Limb (tissue), 2 donors: ENCODE measurements around the gene CRY1.
"Not testable (repeated sequence)": the region's sequence is repeated elsewhere in the genome, so short reads cannot be mapped to it uniquely, and the experiment has no call there.

Source experiments
- DNase-seq, 2 donors: peaks; one replicate each; pipeline ENCODE4 v3.0.0-alpha.2; 2016; ENCODE audit errors: extremely low spot score in 2 of 2

The CRY1 gene

DNA sequence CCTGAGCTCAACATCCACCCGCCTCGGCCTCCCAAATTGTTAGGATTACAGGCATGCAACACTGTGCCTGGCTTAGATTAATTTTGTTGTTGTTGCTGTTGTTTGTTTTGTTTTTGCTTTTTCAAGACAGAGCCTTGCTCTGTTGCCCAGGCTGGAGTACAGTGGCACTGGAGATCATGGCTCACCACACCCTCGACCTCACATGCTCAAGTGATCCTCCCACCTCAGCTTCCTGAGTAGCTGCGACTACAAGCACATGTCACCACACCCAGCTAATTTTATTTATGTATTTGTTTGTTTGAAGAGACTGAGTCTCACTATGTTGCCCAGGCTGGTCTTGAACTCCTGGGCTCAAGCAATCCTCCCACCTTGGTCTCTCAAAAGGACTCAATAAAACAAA is 26.7 kb downstream of the CRY1 start:
- no peak for DNase-seq

- DNase-seq: no peak
These were observed 28.7 kb downstream of the CRY1 start for GRCh38 chr12:107064687-107065086.

- DNase-seq: no peak
These were observed 29.1 kb downstream of the CRY1 start for GRCh38 chr12:107064243-107064642.

DNA sequence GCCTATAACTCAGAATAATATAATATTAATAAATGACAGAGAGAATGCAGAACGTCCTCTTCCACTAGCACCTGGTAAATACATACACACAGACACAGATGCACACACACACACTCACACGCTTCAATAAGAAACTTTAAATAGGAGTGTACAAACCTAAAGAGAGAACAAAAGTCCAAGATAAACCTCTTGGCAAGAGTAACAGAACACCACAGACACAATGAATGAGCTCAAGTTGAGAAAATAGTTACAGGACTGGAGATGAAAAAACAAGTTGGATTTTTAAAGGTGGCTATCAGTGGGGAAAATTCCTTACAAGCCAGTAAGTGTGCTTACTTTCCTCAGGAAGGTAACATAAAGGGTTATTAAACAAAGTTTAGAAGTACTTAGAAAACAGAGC is 35.2 kb downstream of the CRY1 start:
- DNase-seq: no peak

- DNase-seq: no peak
These were observed 36.1 kb downstream of the CRY1 start for GRCh38 chr12:107057071-107057834.

- no peak for DNase-seq
These were observed 39.6 kb downstream of the CRY1 start for GRCh38 chr12:107053709-107054108.

GRCh38 chr12:107045186-107045585 is 48.2 kb downstream of the CRY1 start:
- DNase-seq: no peak

DNA sequence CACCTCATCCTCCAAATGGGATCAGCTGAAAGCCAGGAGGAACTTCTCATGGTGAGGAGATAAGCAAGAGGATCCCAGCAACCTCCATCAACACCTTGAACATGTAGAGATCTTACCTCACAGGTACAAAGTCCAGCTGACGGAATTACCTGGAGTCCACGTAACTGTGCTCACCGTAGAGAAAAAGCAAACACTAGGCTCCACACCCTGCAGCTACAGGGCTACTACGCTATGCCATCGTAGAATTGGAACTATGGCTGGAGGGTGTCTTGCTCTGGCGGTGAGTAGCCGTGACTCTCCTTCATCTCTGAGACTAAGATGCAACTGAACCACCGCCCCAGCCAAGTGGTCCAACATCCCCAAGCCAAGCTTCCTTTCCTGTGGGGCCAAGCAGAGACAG is 50.5 kb downstream of the CRY1 start:
- no peak for DNase-seq

DNA sequence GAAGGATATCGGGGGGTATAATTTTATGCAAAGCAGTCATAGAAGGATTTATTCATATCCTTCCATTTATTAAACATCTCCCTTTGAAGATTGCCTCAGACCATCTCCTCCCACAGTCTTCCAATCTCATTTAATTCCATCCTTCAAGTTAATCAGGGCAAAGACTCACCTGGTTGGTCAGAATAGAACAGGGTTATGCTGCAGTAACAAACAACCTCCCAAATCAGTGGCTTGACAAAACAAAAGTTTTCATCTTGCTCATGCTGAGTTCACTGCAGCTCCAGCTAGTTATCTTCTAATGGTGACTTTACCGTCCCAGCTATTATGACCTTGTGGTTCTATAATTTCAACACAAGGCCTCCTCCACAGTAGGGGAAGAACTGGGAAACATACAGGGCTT is 57.6 kb downstream of the CRY1 start:
- DNase-seq: no peak

- no peak for DNase-seq
These were observed 59.3 kb downstream of the CRY1 start for GRCh38 chr12:107033758-107034739.

GRCh38 chr12:107032266-107032665 is 61.1 kb downstream of the CRY1 start:
- no peak for DNase-seq

- no peak for DNase-seq
These were observed 62.3 kb downstream of the CRY1 start for GRCh38 chr12:107031061-107031460.

DNA sequence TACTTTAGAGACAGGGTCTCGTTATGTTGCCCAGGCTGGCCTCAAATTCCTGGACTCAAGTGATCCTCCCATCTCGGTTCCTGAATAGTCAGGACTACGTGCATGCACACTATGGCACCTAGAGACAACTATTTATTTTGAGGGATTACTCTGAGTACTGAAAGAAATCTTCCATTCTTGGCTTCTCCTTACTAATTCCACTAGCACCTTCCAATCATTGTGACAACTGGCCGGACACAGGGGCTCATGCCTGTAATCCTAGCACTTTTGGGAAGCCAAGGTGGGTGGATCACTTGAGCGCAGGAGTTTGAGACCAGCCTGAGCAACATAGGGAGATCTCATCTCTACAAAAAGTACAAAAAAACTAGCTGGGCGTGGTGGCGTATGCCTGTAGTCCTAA is 64.3 kb downstream of the CRY1 start:
- no peak for DNase-seq

DNA sequence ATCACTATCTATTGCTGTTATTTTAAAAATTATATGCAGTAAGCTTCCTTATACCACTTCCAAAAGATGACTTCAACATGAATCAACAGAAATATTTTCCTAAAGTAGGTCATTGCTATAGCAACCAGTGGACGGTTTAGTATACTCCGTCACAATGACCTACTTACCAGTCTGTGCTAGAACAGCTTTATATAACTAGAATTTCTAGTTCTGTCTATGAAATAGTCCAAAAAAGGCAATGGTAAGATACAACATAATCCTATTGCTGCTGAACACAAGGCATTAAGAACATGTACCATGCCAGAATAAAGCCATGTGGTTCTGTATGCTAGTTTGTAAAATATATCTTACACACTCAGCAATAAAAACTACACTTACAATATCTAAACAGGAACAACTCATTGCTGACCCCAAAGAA is 65.7 kb downstream of the CRY1 start:
- DNase-seq: peak in 1 of 2 donors; percentile 92

- DNase-seq: peak in 1 of 2 donors; percentile 72
These were observed 66.3 kb downstream of the CRY1 start for GRCh38 chr12:107026806-107027635.

GRCh38 chr12:107026356-107026755 is 67.0 kb downstream of the CRY1 start:
- not testable (repeated sequence) for DNase-seq

DNA sequence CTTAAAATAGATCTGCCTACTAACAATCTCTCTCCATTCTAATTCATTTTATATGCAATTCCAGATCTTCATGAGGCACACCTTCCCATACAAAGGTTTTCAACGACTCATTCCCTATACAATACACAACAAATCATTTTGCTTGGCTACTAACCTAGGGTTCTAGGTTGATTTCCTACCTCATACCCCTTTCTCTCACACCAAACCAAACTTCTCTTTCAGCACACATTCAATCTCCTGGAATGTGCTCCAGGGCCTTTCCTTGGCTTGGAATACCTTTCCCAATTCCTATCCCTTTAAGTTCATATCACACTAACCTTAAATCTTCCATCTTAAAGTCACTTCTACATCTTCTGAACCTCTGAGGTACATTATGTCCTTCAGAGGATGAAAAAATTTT is 67.7 kb downstream of the CRY1 start:
- no peak for DNase-seq

DNA sequence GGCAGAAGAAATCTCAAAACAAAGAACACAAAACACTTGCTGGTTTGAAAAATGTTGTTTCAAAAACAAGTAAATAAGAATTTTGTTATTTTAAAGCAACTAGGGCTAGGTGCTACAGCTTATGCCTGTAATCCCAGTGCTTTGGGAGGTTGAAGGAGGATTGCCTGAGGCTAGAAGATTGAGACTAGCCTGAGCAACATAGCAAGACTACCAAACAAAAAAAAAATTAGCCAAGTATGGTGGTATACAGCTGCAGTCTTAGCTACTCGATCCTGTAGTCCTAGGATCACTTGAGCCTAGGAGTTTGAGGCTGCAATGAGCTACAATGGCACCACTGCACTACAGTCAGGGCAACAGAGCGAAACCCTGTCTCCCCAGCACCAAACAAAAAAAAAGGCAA is 73.8 kb downstream of the CRY1 start:
- no peak for DNase-seq

- no peak for DNase-seq
These were observed 76.3 kb downstream of the CRY1 start for GRCh38 chr12:107017042-107017441.

GRCh38 chr12:107014055-107014454 is 79.3 kb downstream of the CRY1 start:
- DNase-seq: no peak

- DNase-seq: no peak
These were observed 80.5 kb downstream of the CRY1 start for GRCh38 chr12:107012736-107013425.
